MM.1S (cell line): ENCODE results near the gene MECP2.

Experiments
- DNase-seq: peaks from one replicate; pipeline ENCODE4 v3.0.0-alpha.2; 2015
- H2AFZ ChIP-seq: fragments of 300-600 bp; sonication (generic); 2 replicates; pipeline ENCODE4 v1.6.0; 2016; ENCODE audit warnings: antibody characterized with exemption, low read length
- H3F3A ChIP-seq: fragments of 300-600 bp; sonication (generic); 2 replicates; pipeline ENCODE4 v1.6.1; 2016; ENCODE audit warnings: mild to moderate bottlenecking, antibody characterized with exemption, low read length, moderate library complexity, mixed read lengths; ENCODE audit not compliant: insufficient read depth
- H3K27ac ChIP-seq: fragments of 300-600 bp; sonication (generic); 2 replicates; pipeline ENCODE4 v1.5.1; 2016; ENCODE audit warnings: mild to moderate bottlenecking, low read length
- H3K27me3 ChIP-seq: fragments of 300-600 bp; sonication (generic); replicated peaks from 2 replicates; pipeline ENCODE4 v1.6.0; 2016; ENCODE audit warnings: low read length; ENCODE audit not compliant: insufficient read depth
- H3K36me3 ChIP-seq: fragments of 300-600 bp; sonication (generic); replicated peaks from 2 replicates; pipeline ENCODE4 v1.6.1; 2016; ENCODE audit warnings: mild to moderate bottlenecking, low read length, mixed read lengths; ENCODE audit not compliant: insufficient read depth
- H3K4me1 ChIP-seq: fragments of 300-600 bp; sonication (generic); 2 replicates; pipeline ENCODE4 v1.6.1; 2016; ENCODE audit warnings: low read length, mixed read lengths
- H3K4me2 ChIP-seq: fragments of 300-600 bp; sonication (generic); 2 replicates; pipeline ENCODE4 v1.6.0; 2016; ENCODE audit warnings: low read depth, low read length
- H3K4me3 ChIP-seq: fragments of 300-600 bp; sonication (generic); 2 replicates; pipeline ENCODE4 v1.5.1; 2016; ENCODE audit warnings: low read length, mixed read lengths
- H3K79me2 ChIP-seq: fragments of 300-600 bp; sonication (generic); 2 replicates; pipeline ENCODE4 v1.6.1; 2016; ENCODE audit warnings: mixed run types, low read length, mixed read lengths
- H3K9ac ChIP-seq: fragments of 300-600 bp; sonication (generic); 2 replicates; pipeline ENCODE4 v1.6.1; 2016; ENCODE audit warnings: low read length, mixed read lengths
- H3K9me2 ChIP-seq: fragments of 300-600 bp; sonication (generic); replicated peaks from 2 replicates; pipeline ENCODE4 v1.6.1; 2016; ENCODE audit warnings: mild to moderate bottlenecking, low read length, mixed read lengths; ENCODE audit not compliant: insufficient read depth
- H3K9me3 ChIP-seq: fragments of 300-600 bp; sonication (generic); replicated peaks from 2 replicates; pipeline ENCODE4 v1.6.1; 2016; ENCODE audit warnings: mild to moderate bottlenecking, low read length, mixed read lengths; ENCODE audit not compliant: insufficient read depth
- H4K20me1 ChIP-seq: fragments of 300-600 bp; sonication (generic); 2 replicates; pipeline ENCODE4 v1.6.1; 2016; ENCODE audit warnings: mild to moderate bottlenecking, low read length, moderate library complexity, mixed read lengths; ENCODE audit not compliant: insufficient read depth
- EZH2 ChIP-seq: fragments of 300-600 bp; sonication (generic); optimal IDR thresholded peaks from 2 replicates; pipeline ENCODE3; 2017; ENCODE audit warnings: low read depth, mild to moderate bottlenecking, antibody characterized with exemption, low read length, mixed read lengths
- EZH2phosphoT487 ChIP-seq: fragments of 300-600 bp; sonication (generic); IDR thresholded peaks from 2 replicates; pipeline ENCODE4 v1.6.1; 2018; ENCODE audit warnings: antibody characterized with exemption, low read length
- TF ChIP-seq, protein P1 (sequence below): fragments of 300-600 bp; sonication (generic); IDR thresholded peaks from 2 replicates; pipeline ENCODE4 v1.5.1; 2016; ENCODE audit warnings: antibody characterized with exemption, low read length, mixed read lengths

Gene MECP2

GRCh38 chrX:154098551-154098950 lies 1.0 kb upstream of the MECP2 start:
- peak overlapping the region; percentile 93 for H2AFZ ChIP-seq
- no peaks in the 10 kb centered on the region for H3K9me3 ChIP-seq
- no peak overlapping the region for H3K27ac ChIP-seq
- no peaks in the 10 kb centered on the region for H3K36me3 ChIP-seq
- no peaks in the 10 kb centered on the region for H3K27me3 ChIP-seq
- DNase-seq, result no peak
- H3K4me3 ChIP-seq, result no peak overlapping the region
- no peak for TF ChIP-seq EZH2phosphoT487
- H3K79me2 ChIP-seq, result peaks cover 33% of the 10 kb centered on the region
- H4K20me1 ChIP-seq, result peaks cover 20% of the 10 kb centered on the region
- peaks cover 2% of the 10 kb centered on the region; the same call in 1 of the 2 replicates for H3F3A ChIP-seq
- H3K4me1 ChIP-seq, result peaks cover 9% of the 10 kb centered on the region; the same call in 1 of the 2 replicates
- peak overlapping the region; percentile 78; the same call in 1 of the 2 replicates for H3K4me2 ChIP-seq
- no peak overlapping the region for H3K9ac ChIP-seq
- no peaks in the 10 kb centered on the region for H3K9me2 ChIP-seq

DNA sequence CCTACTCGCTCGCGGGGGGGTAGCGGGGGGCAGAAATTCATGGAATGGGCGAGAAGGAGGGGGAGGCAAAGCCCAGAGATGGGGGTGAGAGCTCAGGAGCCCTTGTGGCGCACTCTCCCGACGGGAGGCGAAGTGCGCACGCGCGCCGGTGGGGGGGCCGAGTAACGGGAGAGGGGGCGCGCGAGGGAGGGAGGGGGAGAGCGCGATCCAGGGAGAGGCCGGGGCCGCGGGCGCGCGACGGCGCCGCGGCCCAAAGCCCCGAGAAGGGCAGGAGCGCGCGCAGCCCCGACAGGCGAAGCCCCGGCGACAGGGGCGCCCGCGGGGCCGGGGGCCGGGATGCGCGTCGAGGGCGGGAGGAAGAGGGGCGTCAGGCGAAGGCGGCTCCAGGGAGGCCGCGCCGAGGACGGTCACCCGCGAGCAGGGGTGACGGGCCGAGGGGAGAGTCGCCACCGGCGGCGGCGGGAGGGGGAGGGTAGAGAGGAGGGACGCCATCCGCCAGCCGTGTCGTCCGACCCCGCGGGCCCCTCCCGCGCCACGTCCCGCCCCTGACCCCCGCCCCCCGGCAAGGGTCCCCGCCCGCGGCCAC lies 421 bp downstream of the MECP2 start:
- DNase-seq, result peak; percentile 46
- TF ChIP-seq EZH2phosphoT487 (no peak), EZH2 (no peak)
- TF ChIP-seq, protein P1, sequence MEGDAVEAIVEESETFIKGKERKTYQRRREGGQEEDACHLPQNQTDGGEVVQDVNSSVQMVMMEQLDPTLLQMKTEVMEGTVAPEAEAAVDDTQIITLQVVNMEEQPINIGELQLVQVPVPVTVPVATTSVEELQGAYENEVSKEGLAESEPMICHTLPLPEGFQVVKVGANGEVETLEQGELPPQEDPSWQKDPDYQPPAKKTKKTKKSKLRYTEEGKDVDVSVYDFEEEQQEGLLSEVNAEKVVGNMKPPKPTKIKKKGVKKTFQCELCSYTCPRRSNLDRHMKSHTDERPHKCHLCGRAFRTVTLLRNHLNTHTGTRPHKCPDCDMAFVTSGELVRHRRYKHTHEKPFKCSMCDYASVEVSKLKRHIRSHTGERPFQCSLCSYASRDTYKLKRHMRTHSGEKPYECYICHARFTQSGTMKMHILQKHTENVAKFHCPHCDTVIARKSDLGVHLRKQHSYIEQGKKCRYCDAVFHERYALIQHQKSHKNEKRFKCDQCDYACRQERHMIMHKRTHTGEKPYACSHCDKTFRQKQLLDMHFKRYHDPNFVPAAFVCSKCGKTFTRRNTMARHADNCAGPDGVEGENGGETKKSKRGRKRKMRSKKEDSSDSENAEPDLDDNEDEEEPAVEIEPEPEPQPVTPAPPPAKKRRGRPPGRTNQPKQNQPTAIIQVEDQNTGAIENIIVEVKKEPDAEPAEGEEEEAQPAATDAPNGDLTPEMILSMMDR, result no peak
- no peaks in the 10 kb centered on the region for H3K9me2 ChIP-seq
- H3F3A ChIP-seq, result peaks cover 2% of the 10 kb centered on the region; the same call in 1 of the 2 replicates
- no peaks in the 10 kb centered on the region for H3K36me3 ChIP-seq
- peaks cover 47% of the 10 kb centered on the region for H3K79me2 ChIP-seq
- H3K9ac ChIP-seq, result peak overlapping the region; percentile 44; the same call in 1 of the 2 replicates
- peaks cover 31% of the 10 kb centered on the region for H4K20me1 ChIP-seq
- H3K4me2 ChIP-seq, result peak overlapping the region; percentile 61
- no peak overlapping the region for H2AFZ ChIP-seq
- H3K9me3 ChIP-seq, result no peaks in the 10 kb centered on the region
- peak overlapping the region; percentile 64 for H3K4me3 ChIP-seq
- peaks cover 9% of the 10 kb centered on the region; the same call in 1 of the 2 replicates for H3K4me1 ChIP-seq
- H3K27ac ChIP-seq, result peak overlapping the region; percentile 34; the same call in 1 of the 2 replicates
- no peaks in the 10 kb centered on the region for H3K27me3 ChIP-seq

- peaks cover 9% of the 10 kb centered on the region; the same call in 1 of the 2 replicates for H3K4me1 ChIP-seq
- peak overlapping the region; percentile 34; the same call in 1 of the 2 replicates for H3K27ac ChIP-seq
- H2AFZ ChIP-seq, result no peak overlapping the region
These were observed 1.1 kb downstream of the MECP2 start for GRCh38 chrX:154096140-154097002.

More at GRCh38 chrX:154096140-154097002, 1.1 kb downstream of the MECP2 start:
- TF ChIP-seq EZH2phosphoT487, result no peak
- no peak for TF ChIP-seq EZH2
- TF ChIP-seq, protein P1, result no peak
- Histone ChIP-seq H4K20me1 (peaks cover 32% of the 10 kb centered on the region), H3K9ac (peak overlapping the region; percentile 44; the same call in 1 of the 2 replicates), H3K9me3 (no peaks in the 10 kb centered on the region), H3K4me2 (peak overlapping the region; percentile 61), H3K27me3 (no peaks in the 10 kb centered on the region), H3F3A (peaks cover 2% of the 10 kb centered on the region; the same call in 1 of the 2 replicates), H3K79me2 (peaks cover 54% of the 10 kb centered on the region), H3K4me3 (peak overlapping the region; percentile 64), H3K9me2 (no peaks in the 10 kb centered on the region), H3K36me3 (no peaks in the 10 kb centered on the region)
- peak; percentile 52 for DNase-seq
